Measurements from ENCODE around the gene OSCP1. TPM values are rescaled to one million over a fixed set of nuclear protein-coding genes. Genes with fewer than 3 reads are reported as not detected.
"Not testable (repeated sequence)": the region's sequence is repeated elsewhere in the genome, so short reads cannot be mapped to it uniquely, and the experiment has no call there.

Gene OSCP1
- total and polyA plus RNA-seq, 12 donors: 2.1 to 9.6 (median 7.7) TPM

- peak overlapping the region in 1 of 10 donors; percentile 45 for H3K4me3 ChIP-seq
- 78 to 81% methylated on average over 6 of the region's 6 CpGs for WGBS, 2 donors
- no peak for DNase-seq
- H3K9me3 ChIP-seq: no peaks in the 10 kb centered on the region
- H3K36me3 ChIP-seq: peaks cover 0 to 8% (median 0%) of the 10 kb centered on the region in 9 donors
- H3K27ac ChIP-seq: peak overlapping the region in 1 of 10 donors; percentile 90
- ATAC-seq: no peak
- intact Hi-C loops (cut with DNase I): no loop called here
- TF ChIP-seq CTCF (IDR thresholded peaks at IDR 0.05): no peak
- peaks cover 0 to 18% (median 0%) of the 10 kb centered on the region in 7 donors for H3K27me3 ChIP-seq
- peaks cover 0 to 30% (median 7%) of the 10 kb centered on the region in 9 donors for H3K4me1 ChIP-seq
Measured at GRCh38 chr1:36481091-36481490, 30.8 kb upstream of the OSCP1 start.

- H3K27me3 ChIP-seq: peaks cover 0 to 18% (median 0%) of the 10 kb centered on the region in 7 donors
- no peak for ATAC-seq
- peak overlapping the region in 1 of 10 donors; percentile 45 for H3K4me3 ChIP-seq
- intact Hi-C loops (cut with DNase I): no loop called here
- H3K4me1 ChIP-seq: peaks cover 0 to 22% (median 7%) of the 10 kb centered on the region in 9 donors
- H3K36me3 ChIP-seq: peaks cover 0 to 12% (median 0%) of the 10 kb centered on the region in 9 donors
- DNase-seq: no peak
- TF ChIP-seq CTCF (IDR thresholded peaks at IDR 0.05): no peak
- H3K9me3 ChIP-seq: no peaks in the 10 kb centered on the region
- H3K27ac ChIP-seq: peak overlapping the region in 1 of 10 donors; percentile 53
- WGBS, 2 donors: 90 to 96% methylated on average over 2 of the region's 2 CpGs
Measured at GRCh38 chr1:36480161-36480560, 29.9 kb upstream of the OSCP1 start.

GRCh38 chr1:36479505-36480051 lies 29.3 kb upstream of the OSCP1 start:
- H3K27ac ChIP-seq: peak overlapping the region in 1 of 10 donors; percentile 53
- no peak for ATAC-seq
- DNase-seq: no peak
- peaks cover 0 to 17% (median 0%) of the 10 kb centered on the region in 9 donors for H3K36me3 ChIP-seq
- H3K4me1 ChIP-seq: peaks cover 0 to 18% (median 7%) of the 10 kb centered on the region in 9 donors
- TF ChIP-seq CTCF (IDR thresholded peaks at IDR 0.05): no peak
- no peaks in the 10 kb centered on the region for H3K9me3 ChIP-seq
- WGBS, 2 donors: 69 to 70% methylated on average over 2 of the region's 2 CpGs
- H3K4me3 ChIP-seq: peak overlapping the region in 1 of 10 donors; percentile 45
- H3K27me3 ChIP-seq: peaks cover 0 to 18% (median 0%) of the 10 kb centered on the region in 7 donors
- intact Hi-C loops (cut with DNase I): no loop called here

GRCh38 chr1:36477615-36478014 lies 27.4 kb upstream of the OSCP1 start:
- peaks cover 0 to 24% (median 0%) of the 10 kb centered on the region in 7 donors for H3K27me3 ChIP-seq
- peaks cover 0 to 25% (median 0%) of the 10 kb centered on the region in 9 donors for H3K36me3 ChIP-seq
- H3K27ac ChIP-seq; DNase-seq; H3K9me3 ChIP-seq; ATAC-seq; intact Hi-C loops (cut with DNase I); H3K4me3 ChIP-seq: not testable (repeated sequence)
- peaks cover 0 to 16% (median 7%) of the 10 kb centered on the region in 9 donors for H3K4me1 ChIP-seq
- 83 to 85% methylated on average over 13 of the region's 13 CpGs for WGBS, 2 donors

- Histone ChIP-seq H3K27me3 (peaks cover 0 to 24% (median 0%) of the 10 kb centered on the region in 7 donors), H3K27ac (no peak overlapping the region), H3K9me3 (no peaks in the 10 kb centered on the region), H3K36me3 (peaks cover 0 to 25% (median 0%) of the 10 kb centered on the region in 9 donors), H3K4me3 (no peak overlapping the region), H3K4me1 (peaks cover 0 to 13% (median 5%) of the 10 kb centered on the region in 9 donors)
- 89 to 90% methylated on average over 5 of the region's 5 CpGs for WGBS, 2 donors
- ATAC-seq: no peak
- DNase-seq: no peak
- no peak for TF ChIP-seq CTCF (IDR thresholded peaks at IDR 0.05)
- intact Hi-C loops (cut with DNase I): no loop called here
Measured at GRCh38 chr1:36476945-36477344, 26.7 kb upstream of the OSCP1 start.
